LNCAP (cell line): ENCODE measurements around the gene SHROOM3.

Source experiments
- CTCF ChIP-seq: fragments of 450-650 bp; IDR thresholded peaks from 2 replicates; pipeline ENCODE4 v1.5.1; 2017; ENCODE audit warnings: mild to moderate bottlenecking

Gene SHROOM3

GRCh38 chr4:76502886-76503285 lies 67.9 kb downstream of the SHROOM3 start:
- TF ChIP-seq CTCF = no peak

- peak; percentile 70 for TF ChIP-seq CTCF
These were observed 69.8 kb downstream of the SHROOM3 start for GRCh38 chr4:76504613-76505465.

- no peak for TF ChIP-seq CTCF
These were observed 76.9 kb downstream of the SHROOM3 start for GRCh38 chr4:76511947-76512346.

- no peak for TF ChIP-seq CTCF
These were observed 78.5 kb downstream of the SHROOM3 start for GRCh38 chr4:76513482-76513881.

GRCh38 chr4:76514087-76514486 lies 79.1 kb downstream of the SHROOM3 start:
- no peak for TF ChIP-seq CTCF

GRCh38 chr4:76515975-76516843 lies 81.2 kb downstream of the SHROOM3 start:
- TF ChIP-seq CTCF = no peak

GRCh38 chr4:76518241-76518640 lies 83.2 kb downstream of the SHROOM3 start:
- no peak for TF ChIP-seq CTCF
